ENCODE results near the gene GLI3.

GRCh38 chr7:41922373-41922772 lies 314.6 kb downstream of the GLI3 start:
- TF ChIP-seq CTCF (IDR thresholded peaks at IDR 0.05) (no peak), ZFX (IDR thresholded peaks at IDR 0.05; ENCODE audit: borderline replicate concordance) (no peak)

All from 22Rv1 (cell line).